Inferior parietal cortex (tissue), 1 donor: ENCODE measurements around the gene NMRK1.

Experiments used
- DNase-seq: peaks from one replicate; pipeline ENCODE4 v3.0.0-alpha.2; 2016; ENCODE audit errors: extremely low spot score

The NMRK1 gene

GRCh38 chr9:75102177-75102790, 14.3 kb upstream of the NMRK1 start:
- no peak for DNase-seq

GRCh38 chr9:75101004-75101588, 13.1 kb upstream of the NMRK1 start:
- no peak for DNase-seq

GRCh38 chr9:75096796-75097195, 8.8 kb upstream of the NMRK1 start:
- no peak for DNase-seq

- no peak for DNase-seq
Measured at GRCh38 chr9:75092766-75093165, 4.8 kb upstream of the NMRK1 start.

GRCh38 chr9:75090579-75090978, 2.6 kb upstream of the NMRK1 start:
- no peak for DNase-seq

- DNase-seq = no peak
Measured at GRCh38 chr9:75089373-75089766, 1.4 kb upstream of the NMRK1 start.

- no peak for DNase-seq
Measured at GRCh38 chr9:75088646-75089372, 854 bp upstream of the NMRK1 start.

- peak; percentile 52 for DNase-seq
Measured at GRCh38 chr9:75087289-75087823, 599 bp downstream of the NMRK1 start.

- DNase-seq = no peak
Measured at GRCh38 chr9:75086541-75087288, 1.2 kb downstream of the NMRK1 start.

GRCh38 chr9:75085640-75086039, 2.3 kb downstream of the NMRK1 start:
- no peak for DNase-seq

GRCh38 chr9:75084081-75084672, 3.8 kb downstream of the NMRK1 start:
- DNase-seq = no peak

GRCh38 chr9:75083188-75083970, 4.6 kb downstream of the NMRK1 start:
- no peak for DNase-seq

GRCh38 chr9:75081632-75082031, 6.3 kb downstream of the NMRK1 start:
- no peak for DNase-seq

- no peak for DNase-seq
Measured at GRCh38 chr9:75072895-75073294, 15.1 kb downstream of the NMRK1 start.

- DNase-seq = no peak
Measured at GRCh38 chr9:75071530-75072122, 16.3 kb downstream of the NMRK1 start.

- no peak for DNase-seq
Measured at GRCh38 chr9:75069171-75069570, 18.8 kb downstream of the NMRK1 start.

GRCh38 chr9:75067894-75068293, 20.1 kb downstream of the NMRK1 start:
- DNase-seq = no peak

- DNase-seq = no peak
Measured at GRCh38 chr9:75065510-75065909, 22.4 kb downstream of the NMRK1 start.

- peak; percentile 60 for DNase-seq
Measured at GRCh38 chr9:75064307-75065025, 23.5 kb downstream of the NMRK1 start.
